Mucosa of stomach (tissue), 1 donor: ENCODE data around the gene AGTRAP.

Experiments used
- H3K27me3 ChIP-seq: one replicate; pipeline ENCODE4 v1.7.0; 2013; ENCODE audit warnings: mild to moderate bottlenecking, low read length; ENCODE audit not compliant: control insufficient read depth, insufficient read depth
- H3K36me3 ChIP-seq: one replicate; pipeline ENCODE4 v1.7.0; 2013; ENCODE audit warnings: low read length; ENCODE audit not compliant: control insufficient read depth, insufficient read depth
- H3K4me1 ChIP-seq: one replicate; pipeline ENCODE4 v1.7.0; 2013; ENCODE audit warnings: mild to moderate bottlenecking, low read length; ENCODE audit not compliant: control insufficient read depth, insufficient read depth
- H3K4me3 ChIP-seq: one replicate; pipeline ENCODE4 v1.7.0; 2013; ENCODE audit warnings: low read length
- H3K9ac ChIP-seq: one replicate; pipeline ENCODE4 v1.7.0; 2013; ENCODE audit warnings: mild to moderate bottlenecking, low read length, moderate library complexity
- H3K9me3 ChIP-seq: one replicate; pipeline ENCODE4 v1.7.0; 2013; ENCODE audit warnings: mild to moderate bottlenecking, low read length, moderate library complexity; ENCODE audit not compliant: control insufficient read depth
- donor health status: Pancreatic carcinoma.

Gene AGTRAP

GRCh38 chr1:11759791-11760190 is 23.9 kb downstream of the AGTRAP start:
- H3K4me3 ChIP-seq = no peak overlapping the region
- H3K4me1 ChIP-seq = peaks cover 4% of the 10 kb centered on the region
- H3K9ac ChIP-seq = no peak overlapping the region
- no peaks in the 10 kb centered on the region for H3K36me3 ChIP-seq
- H3K9me3 ChIP-seq = no peaks in the 10 kb centered on the region
- H3K27me3 ChIP-seq = peaks cover 19% of the 10 kb centered on the region

GRCh38 chr1:11761285-11761684 is 25.3 kb downstream of the AGTRAP start:
- Histone ChIP-seq H3K9me3 (no peaks in the 10 kb centered on the region), H3K9ac (no peak overlapping the region), H3K4me1 (peaks cover 4% of the 10 kb centered on the region), H3K4me3 (no peak overlapping the region), H3K36me3 (no peaks in the 10 kb centered on the region), H3K27me3 (peaks cover 21% of the 10 kb centered on the region)

DNA sequence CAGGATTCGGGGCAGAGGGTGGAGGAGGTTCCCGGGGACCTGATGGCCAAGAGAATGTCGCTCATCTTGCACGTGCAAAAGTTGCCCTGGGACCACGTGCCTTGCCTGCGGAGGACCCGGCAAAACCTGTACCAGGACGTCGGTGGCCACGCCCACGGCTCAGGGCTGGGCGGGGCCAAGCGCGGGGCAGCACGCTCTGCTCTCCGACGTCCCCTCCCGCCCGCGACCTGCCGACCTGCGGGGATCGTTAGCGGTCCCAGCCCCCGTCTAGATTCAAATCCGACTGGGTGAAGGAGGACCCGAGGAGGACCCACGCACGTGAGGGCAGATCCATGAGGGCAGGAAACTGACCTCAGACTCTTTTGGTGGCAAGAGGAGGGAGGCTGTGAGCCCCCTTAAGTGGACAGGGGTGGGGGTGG is 26.1 kb downstream of the AGTRAP start, which contains the start of gene C1orf167:
C1orf167 (plus strand) TSS at position 206 of the 419 bp plus-strand sequence. CDS start 2,208 bp downstream, outside the sequence.
- Histone ChIP-seq H3K27me3 (peaks cover 23% of the 10 kb centered on the region), H3K4me3 (no peak within 1 kb of the TSS), H3K9me3 (no peaks in the 10 kb centered on the region), H3K4me1 (peaks cover 4% of the 10 kb centered on the region), H3K36me3 (no peaks in the 10 kb centered on the region), H3K9ac (no peak within 1 kb of the TSS)

DNA sequence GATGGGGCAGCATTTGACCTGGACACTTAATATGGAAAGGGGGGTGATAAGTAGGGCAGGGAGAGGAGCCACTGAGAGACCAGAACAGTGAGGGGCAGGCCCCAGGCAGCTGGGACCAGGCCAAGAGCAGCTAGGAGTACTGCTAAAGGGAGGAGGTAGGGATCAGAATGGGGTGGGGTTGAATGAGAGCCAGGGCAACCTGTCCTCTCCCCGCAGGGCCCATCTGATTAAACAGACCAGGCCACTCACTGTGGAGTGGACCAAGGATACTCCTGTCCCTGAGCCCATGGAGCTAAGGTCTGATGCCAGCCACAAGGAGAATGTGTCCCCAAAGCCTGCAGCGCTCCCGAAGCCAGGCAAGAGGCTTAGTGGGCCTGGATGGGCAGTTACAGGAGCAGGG is 28.2 kb downstream of the AGTRAP start:
- Histone ChIP-seq H3K9ac (no peak overlapping the region), H3K4me1 (peaks cover 4% of the 10 kb centered on the region), H3K36me3 (no peaks in the 10 kb centered on the region), H3K27me3 (peaks cover 23% of the 10 kb centered on the region), H3K4me3 (no peak overlapping the region), H3K9me3 (no peaks in the 10 kb centered on the region)

- H3K27me3 ChIP-seq = peaks cover 23% of the 10 kb centered on the region
- no peaks in the 10 kb centered on the region for H3K9me3 ChIP-seq
Measured at GRCh38 chr1:11764519-11764918, 28.6 kb downstream of the AGTRAP start.

GRCh38 chr1:11765661-11766428 is 29.9 kb downstream of the AGTRAP start:
- peaks cover 20% of the 10 kb centered on the region for H3K27me3 ChIP-seq
- H3K9ac ChIP-seq = no peak overlapping the region
- H3K36me3 ChIP-seq = no peaks in the 10 kb centered on the region
- H3K4me3 ChIP-seq = no peak overlapping the region
- peaks cover 4% of the 10 kb centered on the region for H3K4me1 ChIP-seq
- H3K9me3 ChIP-seq = no peaks in the 10 kb centered on the region

More at GRCh38 chr1:11764519-11764918, 28.6 kb downstream of the AGTRAP start:
- peaks cover 4% of the 10 kb centered on the region for H3K4me1 ChIP-seq
- no peak overlapping the region for H3K9ac ChIP-seq
- no peak overlapping the region for H3K4me3 ChIP-seq
- no peaks in the 10 kb centered on the region for H3K36me3 ChIP-seq

- Histone ChIP-seq H3K4me1 (peaks cover 4% of the 10 kb centered on the region), H3K27me3 (peaks cover 18% of the 10 kb centered on the region), H3K36me3 (no peaks in the 10 kb centered on the region), H3K9ac (no peak overlapping the region), H3K4me3 (no peak overlapping the region), H3K9me3 (no peaks in the 10 kb centered on the region)
Measured at GRCh38 chr1:11766429-11766776, 30.5 kb downstream of the AGTRAP start.

GRCh38 chr1:11767922-11768704 is 32.2 kb downstream of the AGTRAP start:
- Histone ChIP-seq H3K36me3 (no peaks in the 10 kb centered on the region), H3K9ac (no peak overlapping the region), H3K9me3 (no peaks in the 10 kb centered on the region)

GRCh38 chr1:11768821-11769220 is 32.9 kb downstream of the AGTRAP start:
- Histone ChIP-seq H3K27me3 (peaks cover 6% of the 10 kb centered on the region), H3K4me3 (no peak overlapping the region), H3K4me1 (no peaks in the 10 kb centered on the region), H3K9ac (no peak overlapping the region), H3K9me3 (no peaks in the 10 kb centered on the region), H3K36me3 (no peaks in the 10 kb centered on the region)

More at GRCh38 chr1:11767922-11768704, 32.2 kb downstream of the AGTRAP start:
- Histone ChIP-seq H3K4me3 (no peak overlapping the region), H3K4me1 (no peaks in the 10 kb centered on the region), H3K27me3 (peaks cover 6% of the 10 kb centered on the region)

DNA sequence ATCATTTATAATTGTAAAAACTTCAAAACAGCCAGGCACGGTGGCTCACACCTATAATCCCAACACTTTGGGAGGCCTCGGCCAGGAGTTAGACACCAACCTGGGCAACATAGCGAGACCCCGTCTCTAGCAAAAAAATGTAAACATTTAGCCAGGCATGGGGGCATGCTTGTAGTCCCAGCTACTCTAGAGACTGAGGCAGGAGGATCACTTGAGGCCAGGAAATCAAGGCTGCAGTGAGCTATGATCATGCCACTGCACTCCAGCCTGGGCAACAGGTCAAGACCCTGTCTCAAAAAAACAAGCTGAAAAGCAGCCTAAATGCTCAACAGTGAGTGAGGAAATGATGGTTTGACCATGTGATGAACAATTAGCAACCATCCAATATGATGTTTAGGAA is 33.3 kb downstream of the AGTRAP start:
- peaks cover 6% of the 10 kb centered on the region for H3K27me3 ChIP-seq
- H3K9me3 ChIP-seq = no peaks in the 10 kb centered on the region
- no peaks in the 10 kb centered on the region for H3K36me3 ChIP-seq
- H3K9ac ChIP-seq = no peak overlapping the region
- H3K4me3 ChIP-seq = no peak overlapping the region
- no peaks in the 10 kb centered on the region for H3K4me1 ChIP-seq

- H3K9ac ChIP-seq = no peak overlapping the region
- no peaks in the 10 kb centered on the region for H3K4me1 ChIP-seq
- no peaks in the 10 kb centered on the region for H3K36me3 ChIP-seq
- H3K9me3 ChIP-seq = no peaks in the 10 kb centered on the region
- H3K4me3 ChIP-seq = no peak overlapping the region
- peaks cover 6% of the 10 kb centered on the region for H3K27me3 ChIP-seq
Measured at GRCh38 chr1:11770011-11770410, 34.1 kb downstream of the AGTRAP start.

DNA sequence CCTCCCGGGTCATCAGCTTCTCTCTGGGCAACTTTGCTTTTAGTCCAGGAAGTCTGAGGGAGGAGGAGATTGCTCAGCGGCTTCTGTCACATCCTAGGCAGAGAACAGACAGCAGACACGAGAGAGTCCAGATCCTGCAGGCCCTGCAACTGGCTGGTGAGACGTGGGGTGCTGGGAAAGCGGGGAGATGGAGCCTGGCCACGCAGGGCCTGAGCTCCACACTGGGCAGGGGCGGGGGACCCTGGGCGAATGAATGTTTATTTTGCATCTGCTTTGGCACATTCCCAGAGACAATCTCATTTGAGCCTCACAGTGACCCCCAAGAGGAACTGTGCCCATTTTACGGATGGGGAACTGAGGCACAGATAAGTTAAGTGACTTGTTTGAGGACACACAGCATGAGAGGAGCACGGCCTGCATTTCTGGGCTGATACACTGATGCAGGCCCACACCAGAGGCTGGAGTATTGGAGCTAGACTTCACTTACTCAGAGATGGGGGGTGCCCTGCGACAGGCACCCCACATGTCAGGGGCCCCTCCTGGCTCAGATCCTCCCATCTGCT is 35.6 kb downstream of the AGTRAP start:
- H3K36me3 ChIP-seq = no peaks in the 10 kb centered on the region
- H3K9me3 ChIP-seq = no peaks in the 10 kb centered on the region
- H3K9ac ChIP-seq = no peak overlapping the region
- H3K4me3 ChIP-seq = no peak overlapping the region
- no peaks in the 10 kb centered on the region for H3K4me1 ChIP-seq
- peaks cover 3% of the 10 kb centered on the region for H3K27me3 ChIP-seq
